ENCODE measurements around the gene CST5. TPM values are rescaled to one million over a fixed set of nuclear protein-coding genes. Genes with fewer than 3 reads are reported as not detected.

CST5 gene
- total RNA-seq, 4 donors from 2014 or later, result not detected

- TF ChIP-seq, protein P1, sequence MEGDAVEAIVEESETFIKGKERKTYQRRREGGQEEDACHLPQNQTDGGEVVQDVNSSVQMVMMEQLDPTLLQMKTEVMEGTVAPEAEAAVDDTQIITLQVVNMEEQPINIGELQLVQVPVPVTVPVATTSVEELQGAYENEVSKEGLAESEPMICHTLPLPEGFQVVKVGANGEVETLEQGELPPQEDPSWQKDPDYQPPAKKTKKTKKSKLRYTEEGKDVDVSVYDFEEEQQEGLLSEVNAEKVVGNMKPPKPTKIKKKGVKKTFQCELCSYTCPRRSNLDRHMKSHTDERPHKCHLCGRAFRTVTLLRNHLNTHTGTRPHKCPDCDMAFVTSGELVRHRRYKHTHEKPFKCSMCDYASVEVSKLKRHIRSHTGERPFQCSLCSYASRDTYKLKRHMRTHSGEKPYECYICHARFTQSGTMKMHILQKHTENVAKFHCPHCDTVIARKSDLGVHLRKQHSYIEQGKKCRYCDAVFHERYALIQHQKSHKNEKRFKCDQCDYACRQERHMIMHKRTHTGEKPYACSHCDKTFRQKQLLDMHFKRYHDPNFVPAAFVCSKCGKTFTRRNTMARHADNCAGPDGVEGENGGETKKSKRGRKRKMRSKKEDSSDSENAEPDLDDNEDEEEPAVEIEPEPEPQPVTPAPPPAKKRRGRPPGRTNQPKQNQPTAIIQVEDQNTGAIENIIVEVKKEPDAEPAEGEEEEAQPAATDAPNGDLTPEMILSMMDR (IDR thresholded peaks at IDR 0.05; ENCODE audit: low read depth), result no peak
These were observed 4.8 kb downstream of the CST5 start for GRCh38 chr20:23874747-23875146.

GRCh38 chr20:23873370-23874015, 6.1 kb downstream of the CST5 start:
- TF ChIP-seq, protein P1 (IDR thresholded peaks at IDR 0.05; ENCODE audit: low read depth), result no peak

DNA sequence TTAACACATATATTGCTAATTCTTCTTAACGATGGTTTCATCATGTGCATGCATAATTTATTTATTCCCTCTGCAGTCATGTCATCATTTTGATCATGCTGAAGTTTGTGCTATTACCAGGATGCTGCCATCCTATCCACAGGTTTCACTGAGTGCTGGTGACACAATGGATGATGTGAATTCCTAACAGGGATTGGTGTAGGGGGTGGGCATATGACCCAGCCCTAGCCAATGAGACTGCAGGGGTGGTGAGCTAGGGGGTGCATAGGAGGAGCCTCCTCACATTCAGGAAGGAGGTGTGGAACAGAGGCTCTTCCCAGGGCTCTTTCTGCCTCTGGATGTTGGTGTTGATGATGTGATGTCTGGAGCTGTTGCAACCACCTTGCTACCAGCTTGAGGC, 7.5 kb downstream of the CST5 start:
- TF ChIP-seq, protein P1 (IDR thresholded peaks at IDR 0.05; ENCODE audit: low read depth), result no peak

DNA sequence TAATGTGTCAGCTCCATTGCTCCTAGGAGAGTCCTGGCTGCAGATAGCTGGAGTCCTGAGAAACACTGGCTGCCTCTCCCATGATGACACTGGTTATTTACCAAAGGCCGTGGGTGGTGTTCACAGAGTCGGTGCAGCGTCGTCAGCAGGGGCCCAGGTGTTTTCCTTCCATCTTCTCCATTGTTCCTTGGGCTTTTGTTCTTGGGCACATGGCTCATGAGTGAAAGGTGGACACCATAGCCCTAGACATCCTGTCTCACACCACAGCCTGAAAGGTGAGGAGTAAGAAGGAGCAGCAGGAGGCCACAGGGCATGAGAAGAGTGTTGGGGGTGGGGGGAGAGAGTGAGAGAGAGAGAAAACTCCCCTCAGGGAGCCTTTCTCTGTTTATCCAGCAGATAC, 9.1 kb downstream of the CST5 start:
- TF ChIP-seq, protein P1 (IDR thresholded peaks at IDR 0.05; ENCODE audit: low read depth), result no peak

DNA sequence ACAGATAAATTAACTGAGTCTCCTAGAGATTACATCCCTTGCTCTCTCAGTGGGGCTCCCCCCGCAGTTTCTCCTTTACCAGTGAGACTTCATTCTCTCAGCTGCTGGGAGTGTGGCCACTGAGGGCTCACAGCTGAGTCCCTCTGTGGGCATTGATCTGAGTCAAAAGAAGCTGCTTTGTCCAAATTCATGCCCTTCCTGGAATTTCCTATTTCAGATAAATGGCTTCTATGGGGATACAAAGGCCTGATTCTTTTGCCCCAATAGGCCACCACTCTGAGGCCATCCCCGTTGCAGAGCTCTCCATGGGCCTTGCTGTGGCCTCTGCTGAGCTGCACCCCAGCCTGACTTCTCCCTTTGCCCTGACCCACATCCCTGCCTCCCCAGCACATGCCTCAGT, 10.0 kb downstream of the CST5 start:
- TF ChIP-seq, protein P1 (IDR thresholded peaks at IDR 0.05; ENCODE audit: low read depth), result no peak

DNA sequence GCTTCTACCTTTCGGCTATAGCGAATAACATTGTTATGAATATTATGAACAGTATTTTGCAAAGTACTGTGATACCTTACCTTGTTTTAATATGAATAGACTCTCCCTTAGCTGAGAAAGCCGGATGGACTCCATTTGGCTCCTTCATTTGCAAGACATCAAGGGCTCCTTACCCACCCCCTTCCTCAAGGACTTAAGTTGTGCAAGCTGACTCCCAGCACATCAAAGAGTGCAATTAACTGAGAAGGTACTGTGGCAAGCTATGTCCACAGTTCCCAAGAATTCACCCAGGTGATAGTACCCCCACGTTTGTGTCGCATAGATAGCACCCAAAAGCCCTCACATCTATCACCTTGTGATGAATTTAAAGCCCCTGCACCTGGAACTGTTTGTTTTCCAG, 11.2 kb downstream of the CST5 start:
- TF ChIP-seq, protein P1 (IDR thresholded peaks at IDR 0.05; ENCODE audit: low read depth), result no peak

DNA sequence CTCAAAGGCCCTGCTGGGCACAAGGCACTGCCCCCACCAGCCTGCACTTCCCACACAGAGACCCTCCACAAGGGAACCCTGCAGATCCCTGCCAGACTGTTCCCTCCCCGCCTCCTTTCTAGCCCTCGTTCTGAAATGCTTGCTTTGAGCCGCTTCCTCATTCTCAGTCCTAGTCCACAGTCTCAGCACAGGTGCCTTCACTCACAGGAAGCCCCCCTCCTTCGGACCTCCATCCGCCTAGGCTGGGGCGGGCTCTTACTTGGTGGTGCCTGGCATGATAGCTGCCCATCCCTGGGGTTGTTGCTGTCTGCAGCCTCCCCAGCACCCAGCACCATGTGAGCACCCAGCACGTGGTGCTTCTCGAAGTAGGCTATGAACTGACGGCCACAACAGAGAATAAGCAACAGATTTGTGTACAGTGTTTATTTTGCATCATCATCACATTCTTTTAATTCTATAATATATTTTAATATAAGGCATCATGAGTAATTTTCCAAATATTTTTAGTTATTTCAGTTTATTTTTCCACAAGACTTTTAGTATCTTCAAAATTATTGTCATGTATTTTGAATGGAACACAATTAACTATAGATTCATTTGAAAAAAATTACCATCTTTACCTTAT, 12.3 kb downstream of the CST5 start:
- TF ChIP-seq, protein P1 (IDR thresholded peaks at IDR 0.05; ENCODE audit: low read depth), result no peak
